ENCODE measurements around the gene COL5A1.

The COL5A1 gene

GRCh38 chr9:134723491-134724190, 82.0 kb downstream of the COL5A1 start:
- TF ChIP-seq, protein P1, sequence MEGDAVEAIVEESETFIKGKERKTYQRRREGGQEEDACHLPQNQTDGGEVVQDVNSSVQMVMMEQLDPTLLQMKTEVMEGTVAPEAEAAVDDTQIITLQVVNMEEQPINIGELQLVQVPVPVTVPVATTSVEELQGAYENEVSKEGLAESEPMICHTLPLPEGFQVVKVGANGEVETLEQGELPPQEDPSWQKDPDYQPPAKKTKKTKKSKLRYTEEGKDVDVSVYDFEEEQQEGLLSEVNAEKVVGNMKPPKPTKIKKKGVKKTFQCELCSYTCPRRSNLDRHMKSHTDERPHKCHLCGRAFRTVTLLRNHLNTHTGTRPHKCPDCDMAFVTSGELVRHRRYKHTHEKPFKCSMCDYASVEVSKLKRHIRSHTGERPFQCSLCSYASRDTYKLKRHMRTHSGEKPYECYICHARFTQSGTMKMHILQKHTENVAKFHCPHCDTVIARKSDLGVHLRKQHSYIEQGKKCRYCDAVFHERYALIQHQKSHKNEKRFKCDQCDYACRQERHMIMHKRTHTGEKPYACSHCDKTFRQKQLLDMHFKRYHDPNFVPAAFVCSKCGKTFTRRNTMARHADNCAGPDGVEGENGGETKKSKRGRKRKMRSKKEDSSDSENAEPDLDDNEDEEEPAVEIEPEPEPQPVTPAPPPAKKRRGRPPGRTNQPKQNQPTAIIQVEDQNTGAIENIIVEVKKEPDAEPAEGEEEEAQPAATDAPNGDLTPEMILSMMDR (conservative IDR thresholded peaks at IDR 0.05; ENCODE audit: low read depth, low read length), result no peak
- no peak for DNase-seq (ENCODE audit: low read depth)
- no peak overlapping the region for H3K4me3 ChIP-seq (ENCODE audit: low read length)

GRCh38 chr9:134724202-134724911, 82.8 kb downstream of the COL5A1 start:
- DNase-seq (ENCODE audit: low read depth), result no peak
- no peak overlapping the region for H3K4me3 ChIP-seq (ENCODE audit: low read length)
- TF ChIP-seq, protein P1 (conservative IDR thresholded peaks at IDR 0.05; ENCODE audit: low read depth, low read length), result no peak

GRCh38 chr9:134724912-134725604, 83.5 kb downstream of the COL5A1 start:
- TF ChIP-seq, protein P1 (conservative IDR thresholded peaks at IDR 0.05; ENCODE audit: low read depth, low read length), result no peak
- no peak overlapping the region for H3K4me3 ChIP-seq (ENCODE audit: low read length)
- DNase-seq (ENCODE audit: low read depth), result no peak

- DNase-seq (ENCODE audit: low read depth), result no peak
- TF ChIP-seq, protein P1 (conservative IDR thresholded peaks at IDR 0.05; ENCODE audit: low read depth, low read length), result no peak
- H3K4me3 ChIP-seq (ENCODE audit: low read length), result no peak overlapping the region
Observed at GRCh38 chr9:134725605-134725940, 84.0 kb downstream of the COL5A1 start.

DNA sequence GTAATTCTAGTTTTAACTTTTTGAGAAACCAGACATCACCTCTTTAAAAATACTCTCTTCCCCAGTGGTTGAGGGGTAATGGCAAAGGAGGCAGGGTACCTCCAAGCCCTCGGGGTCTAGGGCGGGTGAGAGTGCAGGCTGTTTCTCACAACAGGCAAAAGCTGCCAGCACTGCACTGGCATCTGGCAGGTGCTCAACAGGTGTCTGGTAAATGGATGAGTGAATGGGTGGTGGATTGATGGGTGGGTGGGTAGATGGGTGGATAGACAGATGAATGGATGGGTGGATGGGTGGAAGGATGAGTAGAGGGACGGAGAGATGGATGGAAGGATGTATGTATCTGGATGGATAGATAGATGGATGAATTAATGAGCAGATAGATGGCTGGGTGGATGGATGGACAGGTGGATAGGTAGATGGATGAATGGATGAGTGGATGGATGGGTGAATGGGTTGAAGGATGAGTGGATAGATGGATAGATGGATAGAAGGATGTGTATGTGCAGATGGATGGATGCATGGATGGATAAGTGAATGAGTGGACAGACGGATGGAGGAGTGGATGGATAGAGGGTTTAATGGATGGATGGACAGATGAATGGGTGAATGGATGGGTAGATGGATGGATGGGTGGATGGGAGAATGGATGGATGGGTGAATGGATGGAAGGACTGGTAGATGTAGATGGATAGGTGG, 84.6 kb downstream of the COL5A1 start:
- no peak for DNase-seq (ENCODE audit: low read depth)
- H3K4me3 ChIP-seq (ENCODE audit: low read length), result no peak overlapping the region
- TF ChIP-seq, protein P1 (conservative IDR thresholded peaks at IDR 0.05; ENCODE audit: low read depth, low read length), result no peak

- H3K4me3 ChIP-seq (ENCODE audit: low read length), result no peak overlapping the region
- TF ChIP-seq, protein P1 (conservative IDR thresholded peaks at IDR 0.05; ENCODE audit: low read depth, low read length), result no peak
- DNase-seq (ENCODE audit: low read depth), result no peak
Observed at GRCh38 chr9:134726722-134727034, 85.1 kb downstream of the COL5A1 start.
